NCI-H82 (cell line): ENCODE measurements around the gene UBE2D3.
"Not testable (repeated sequence)": the region's sequence is repeated elsewhere in the genome, so short reads cannot be mapped to it uniquely, and the experiment has no call there.

ENCODE experiments used
- DNase-seq: peaks from one replicate; lab custom pipeline; 2025; lab: John Stamatoyannopoulos, UW

Gene UBE2D3

DNA sequence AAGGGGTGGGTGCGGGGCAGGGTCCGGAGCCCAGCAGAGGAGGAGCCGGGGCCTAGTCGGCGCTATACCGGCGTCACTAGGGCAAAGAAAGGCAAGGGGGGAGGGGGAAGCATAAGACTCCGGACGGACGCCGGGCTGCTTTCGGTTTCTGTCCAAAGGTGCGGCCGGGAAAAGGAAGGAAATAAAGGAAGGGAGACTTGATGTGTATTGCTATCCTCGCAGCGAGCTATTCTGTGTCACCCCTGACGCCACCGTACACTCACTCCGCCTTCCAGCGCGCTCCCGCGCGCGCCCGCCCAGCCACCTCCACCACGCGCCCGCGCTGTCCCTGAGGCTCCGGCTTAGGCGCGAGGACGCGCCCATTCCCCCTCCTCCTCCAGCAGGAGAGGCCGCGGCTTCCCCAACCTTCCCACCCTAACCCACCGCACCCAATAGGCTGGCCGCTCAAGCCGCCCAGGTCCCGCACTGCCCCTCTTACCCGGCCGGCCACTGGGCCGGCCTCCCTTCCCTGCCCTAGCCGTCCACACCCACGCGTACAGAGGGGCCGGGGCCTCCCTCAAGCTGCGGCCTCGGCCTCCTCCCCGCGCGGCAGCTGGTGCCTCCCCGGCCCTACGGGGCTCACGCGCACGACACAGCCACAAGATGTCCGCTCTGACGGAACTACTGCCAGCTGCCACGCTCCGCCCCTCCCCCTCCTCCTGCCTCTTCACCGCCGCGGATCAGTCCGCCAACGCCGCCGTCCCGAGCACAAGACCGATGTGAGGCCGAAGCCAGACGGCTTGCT, at the start of gene UBE2D3:
TSS of gene UBE2D3 (minus strand) at position 662 of the 784 bp plus-strand sequence. CDS start 1,043 bp downstream, outside the sequence.
- DNase-seq, result peak; percentile 92

DNA sequence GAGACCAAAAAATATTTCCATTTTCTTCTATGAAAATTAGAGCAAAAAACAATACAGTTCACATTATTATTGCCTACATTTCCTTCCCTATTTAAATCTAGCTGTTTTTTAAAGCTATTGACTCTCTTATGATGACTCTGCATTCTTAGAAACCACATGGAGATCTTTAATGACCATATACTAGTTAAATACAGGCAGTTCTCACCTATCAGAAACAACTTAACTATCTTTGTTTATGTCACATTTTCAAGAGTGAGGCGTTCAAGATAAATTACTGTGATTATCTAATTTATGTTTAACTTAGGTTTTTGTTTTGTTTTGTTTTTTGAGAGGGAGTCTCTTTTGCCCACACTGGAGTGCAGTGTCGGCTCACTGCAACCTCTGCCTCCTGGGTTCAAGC, 44.4 kb upstream of the UBE2D3 start:
- no peak for DNase-seq

DNA sequence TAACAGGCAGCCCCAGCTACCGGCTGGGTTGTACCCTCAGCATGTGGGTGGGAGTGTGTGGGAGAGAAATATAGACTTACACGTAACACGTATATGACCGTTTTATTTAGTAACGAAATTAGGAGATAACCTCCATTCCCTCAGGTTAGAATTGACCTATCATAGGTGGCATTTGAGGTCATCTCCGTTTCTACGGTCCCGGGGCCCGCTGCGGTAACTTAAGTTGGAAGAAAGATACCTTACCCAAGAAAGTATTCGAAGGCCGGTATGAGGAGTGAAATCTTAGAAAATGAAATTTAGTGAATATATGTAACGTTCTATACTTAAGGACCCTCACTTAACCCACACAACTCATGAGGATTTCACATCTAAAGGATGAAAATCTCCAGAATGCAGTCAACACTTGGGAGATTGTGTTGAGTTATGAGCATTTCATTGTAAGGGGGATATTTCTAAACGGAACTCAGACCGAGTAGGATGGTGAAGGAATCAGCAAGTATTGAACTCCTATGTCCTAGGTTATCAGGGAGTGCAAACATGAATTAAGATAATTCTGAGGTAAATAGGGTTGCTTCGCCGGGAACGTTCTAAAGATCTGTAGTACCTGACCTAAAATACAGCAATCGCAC, 42.3 kb upstream of the UBE2D3 start:
- peak; percentile 24 for DNase-seq

DNA sequence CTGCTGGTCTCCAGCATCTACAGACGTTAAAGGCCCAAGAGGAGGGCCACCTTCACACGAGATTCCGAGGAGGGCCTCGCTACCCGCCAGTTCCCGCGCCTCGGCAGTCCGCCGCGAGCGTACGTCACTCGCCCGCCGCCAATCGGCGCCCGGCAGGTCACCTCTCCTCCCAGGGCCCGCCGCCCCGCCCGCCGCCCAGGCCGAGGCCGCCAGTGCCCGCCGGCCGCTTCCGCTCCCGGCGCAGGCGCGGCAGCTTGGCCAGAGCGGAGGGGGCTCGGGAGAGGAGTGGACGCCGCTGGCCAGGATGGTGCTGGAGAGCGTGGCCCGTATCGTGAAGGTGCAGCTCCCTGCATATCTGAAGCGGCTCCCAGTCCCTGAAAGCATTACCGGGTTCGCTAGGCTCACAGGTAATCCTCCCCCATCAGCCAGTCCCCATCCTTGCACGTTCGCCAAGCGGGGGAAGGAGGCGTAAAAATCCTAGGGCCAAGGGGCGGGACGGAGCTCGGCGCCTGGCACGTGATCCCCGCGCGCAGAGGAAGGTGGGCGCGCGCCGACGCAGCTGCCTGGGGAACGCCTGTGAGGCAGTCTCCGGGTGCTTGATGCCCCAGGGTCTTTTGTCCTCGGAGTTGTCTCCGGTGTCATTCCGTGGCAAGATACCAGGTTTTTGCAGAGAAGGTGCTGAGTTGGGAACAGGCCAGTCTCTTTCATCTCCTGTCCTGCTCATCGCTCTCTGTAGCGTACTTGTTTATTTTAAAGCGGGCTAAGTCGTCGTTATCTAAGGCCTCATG, 41.6 kb upstream of the UBE2D3 start, which contains the start of gene CISD2:
TSS of gene CISD2 (plus strand) at position 212 of the 788 bp plus-strand sequence. CDS start at position 305, 93 bp downstream.
- DNase-seq, result peak; percentile 93

DNA sequence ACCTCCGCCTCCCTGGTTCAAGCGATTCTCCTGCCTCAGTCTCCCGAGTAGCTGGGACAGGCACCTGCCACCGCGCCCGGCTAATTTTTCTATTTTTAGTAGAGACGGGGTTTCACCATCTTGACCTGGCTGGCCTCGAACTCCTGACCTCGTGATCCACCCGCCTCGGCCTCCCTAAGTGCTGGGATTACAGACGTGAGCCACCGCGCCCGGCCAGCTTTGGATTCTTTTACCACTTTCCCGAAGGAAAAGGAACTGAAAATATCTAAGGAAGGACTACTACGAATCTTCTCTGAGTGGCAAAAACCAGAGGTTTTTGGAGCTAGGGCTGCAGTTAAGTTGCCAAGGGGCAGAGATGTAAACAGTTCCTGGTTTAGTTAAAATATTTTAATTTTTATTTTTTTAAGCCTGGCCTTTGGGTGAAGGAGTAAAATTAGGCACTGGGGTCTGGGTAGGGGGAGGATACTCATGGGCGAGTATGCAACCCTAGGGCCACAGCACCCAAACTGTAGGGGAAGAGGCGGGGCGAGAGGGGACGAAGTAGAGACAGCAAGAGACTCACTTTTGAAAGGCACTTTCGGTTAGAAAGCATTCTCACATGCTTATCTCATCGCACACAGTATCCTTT, 40.9 kb upstream of the UBE2D3 start:
- DNase-seq, result no peak

DNA sequence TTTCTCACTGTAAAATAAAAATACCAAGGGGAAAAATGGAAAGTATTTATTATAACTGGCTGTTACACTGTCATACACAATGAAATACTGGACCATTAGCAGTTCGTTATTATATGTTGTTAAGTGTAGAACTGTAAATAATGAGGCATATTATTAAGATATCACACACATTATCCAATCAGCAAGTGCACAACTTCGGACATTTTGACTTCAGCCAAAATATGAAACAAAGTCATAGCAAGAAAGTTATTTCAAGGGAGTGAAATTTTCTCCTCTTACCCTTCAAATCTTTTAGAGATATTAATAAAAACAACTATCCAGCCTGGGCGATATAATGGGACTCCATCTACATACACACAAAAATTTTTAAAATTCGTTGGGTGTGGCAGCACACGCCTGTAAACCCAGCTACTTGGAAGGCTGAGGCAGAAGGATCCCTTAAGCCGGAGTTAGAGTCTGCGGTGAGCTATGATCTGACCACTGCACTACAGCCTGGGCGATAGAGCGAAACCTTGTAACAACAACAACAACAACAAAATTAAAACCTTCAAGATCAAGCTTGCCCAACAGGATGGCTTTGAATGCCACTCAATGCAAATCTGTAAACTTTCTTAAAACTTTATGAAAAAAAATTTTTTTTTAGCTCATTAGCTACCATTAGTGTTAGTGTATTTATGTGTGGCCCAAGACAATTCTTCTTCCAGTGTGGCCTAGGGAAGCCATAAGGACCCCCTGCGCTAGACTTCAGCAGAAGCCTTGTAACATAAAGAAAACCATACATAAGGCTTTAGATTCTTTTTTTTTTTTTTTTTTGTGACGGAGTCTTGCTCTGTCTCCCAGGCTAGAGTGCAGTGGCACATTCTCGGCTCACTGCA, 40.2 kb upstream of the UBE2D3 start:
- DNase-seq, result peak; percentile 22

DNA sequence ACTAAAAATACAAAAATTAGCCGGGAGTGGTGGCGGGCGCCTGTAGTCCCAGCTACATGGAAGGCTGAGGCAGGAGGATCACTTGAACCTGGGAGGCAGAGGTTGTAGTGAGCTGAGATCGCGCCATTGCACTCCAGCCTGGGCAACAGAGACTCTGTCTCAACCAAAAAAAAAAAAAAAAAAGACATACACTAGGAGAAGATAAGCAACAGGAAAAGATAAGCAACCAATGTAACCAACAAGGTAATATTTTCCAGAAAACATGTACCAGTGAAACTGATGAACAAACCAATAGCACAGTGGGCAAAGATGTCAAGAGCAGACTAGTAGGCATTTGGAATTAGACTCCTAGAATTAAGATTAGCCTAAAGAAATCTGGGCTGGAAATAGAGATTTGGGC, 38.0 kb upstream of the UBE2D3 start:
- not testable (repeated sequence) for DNase-seq

DNA sequence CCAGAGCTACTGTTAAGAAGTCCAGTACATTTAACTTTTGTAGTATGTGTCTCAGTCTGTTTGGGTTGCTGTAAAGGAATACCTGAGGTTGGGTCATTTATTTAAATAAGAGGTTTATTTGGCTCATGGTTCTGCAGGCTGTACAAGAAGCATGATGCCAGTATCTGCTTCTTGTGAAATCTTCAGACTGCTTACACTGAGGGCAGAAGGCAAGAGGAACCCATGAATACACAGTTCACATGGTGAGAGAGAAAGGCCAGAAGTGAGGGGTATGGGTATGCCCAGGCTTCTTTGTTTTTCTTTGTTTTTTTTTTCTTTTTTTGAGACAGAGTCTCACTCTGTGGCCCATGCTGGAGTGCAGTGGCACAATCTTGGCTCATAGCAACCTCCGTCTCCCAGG, 35.4 kb upstream of the UBE2D3 start:
- DNase-seq, result no peak

DNA sequence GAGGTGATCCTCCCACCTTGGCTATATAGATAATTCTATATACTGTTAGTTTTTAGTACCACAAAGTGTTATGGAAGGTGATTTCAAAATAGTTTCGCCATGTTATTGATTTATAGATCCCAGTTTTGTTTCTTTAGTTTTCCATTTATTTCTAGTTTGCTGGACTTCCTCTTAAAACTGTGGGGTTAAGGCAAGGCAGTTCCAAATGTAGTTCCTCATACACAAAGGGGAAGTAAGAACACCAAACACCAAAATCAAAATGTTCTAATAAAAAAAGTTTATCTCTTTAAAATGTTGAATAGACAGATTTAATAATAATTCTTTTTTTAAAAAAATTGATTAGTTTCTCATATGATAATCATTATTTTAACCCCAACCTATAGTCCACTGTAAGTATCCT, 34.7 kb upstream of the UBE2D3 start:
- DNase-seq, result no peak

DNA sequence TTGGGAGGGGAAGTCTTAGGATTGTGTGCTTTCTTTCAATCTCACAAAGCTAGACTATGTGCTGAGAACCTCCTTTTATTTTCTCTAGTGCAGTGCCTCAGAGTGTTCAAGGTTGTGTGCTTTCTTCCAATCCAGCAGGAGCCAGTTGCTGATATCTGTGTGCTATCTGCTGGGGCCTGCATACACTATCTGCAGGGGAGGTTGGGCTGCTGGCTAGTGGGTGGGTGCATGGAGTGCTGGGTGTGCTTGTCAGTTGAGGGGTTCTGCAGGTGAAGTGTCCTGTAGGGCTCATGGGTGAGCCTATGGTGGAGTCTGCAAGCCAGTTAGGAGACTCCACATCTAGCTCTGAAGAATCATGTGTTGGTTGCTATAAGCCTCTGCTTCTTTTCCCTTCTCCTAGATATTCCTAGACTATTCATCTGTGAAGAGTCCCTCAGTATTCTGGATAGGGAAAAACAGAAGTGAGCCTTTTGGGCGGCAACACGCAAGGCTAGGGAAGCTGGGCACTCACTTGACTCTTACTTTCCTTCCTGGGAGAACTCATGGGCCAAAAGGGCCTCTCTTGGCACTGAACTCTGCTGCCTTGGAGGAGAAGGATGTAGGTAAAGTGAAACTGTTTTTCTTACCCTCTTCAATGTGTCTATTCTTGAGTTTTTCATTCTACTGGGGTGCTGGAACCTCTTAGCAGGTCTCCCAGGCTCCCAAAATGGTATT, 33.4 kb upstream of the UBE2D3 start:
- DNase-seq, result no peak

DNA sequence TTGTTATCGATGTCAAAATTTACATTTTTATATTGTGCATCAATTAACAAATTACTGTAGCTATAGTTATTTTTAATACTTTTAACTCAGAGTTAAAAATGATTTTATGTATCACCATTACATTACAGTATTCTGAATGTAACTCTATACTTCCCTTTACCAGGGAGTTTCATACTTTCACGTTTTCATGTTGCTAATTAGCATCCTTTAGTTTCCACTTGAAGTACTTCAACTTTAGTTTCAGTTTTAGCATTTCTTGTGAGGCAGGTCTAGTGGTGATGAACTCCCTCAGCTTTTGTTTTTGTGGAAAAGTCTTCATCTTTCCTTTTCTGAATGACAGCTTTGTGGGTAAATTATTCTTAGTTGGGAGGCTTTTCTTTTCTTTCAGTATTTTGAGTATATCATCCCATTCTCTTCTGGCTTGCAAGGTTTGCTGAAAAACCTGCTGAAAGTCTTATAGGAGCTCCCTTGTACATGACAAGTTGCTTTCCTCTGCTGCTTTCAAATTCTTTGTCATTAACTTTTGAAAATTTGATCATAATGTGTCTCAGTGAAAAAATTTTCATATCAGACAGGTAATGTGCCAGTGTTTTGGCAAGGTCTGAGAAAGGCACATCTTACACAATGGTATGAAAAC, 31.6 kb upstream of the UBE2D3 start:
- DNase-seq, result no peak

DNA sequence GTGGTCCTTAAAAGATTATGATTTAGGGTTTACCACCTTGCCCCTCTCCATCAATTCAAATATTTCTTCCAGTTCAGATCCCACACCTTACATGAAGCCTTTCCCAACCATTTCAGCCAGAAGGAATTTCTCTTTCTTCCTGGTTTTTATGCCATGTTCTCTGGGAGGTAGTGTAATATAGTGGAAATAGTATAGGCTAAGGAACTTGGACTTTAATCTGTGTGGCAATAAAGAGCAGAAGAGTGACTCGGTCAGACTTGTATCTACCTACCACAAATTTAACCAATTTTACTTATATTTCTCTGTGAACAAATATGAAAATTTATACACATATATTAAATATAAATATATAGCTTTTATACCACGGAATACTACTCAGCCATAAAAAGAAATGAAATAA, 23.0 kb upstream of the UBE2D3 start:
- no peak for DNase-seq

DNA sequence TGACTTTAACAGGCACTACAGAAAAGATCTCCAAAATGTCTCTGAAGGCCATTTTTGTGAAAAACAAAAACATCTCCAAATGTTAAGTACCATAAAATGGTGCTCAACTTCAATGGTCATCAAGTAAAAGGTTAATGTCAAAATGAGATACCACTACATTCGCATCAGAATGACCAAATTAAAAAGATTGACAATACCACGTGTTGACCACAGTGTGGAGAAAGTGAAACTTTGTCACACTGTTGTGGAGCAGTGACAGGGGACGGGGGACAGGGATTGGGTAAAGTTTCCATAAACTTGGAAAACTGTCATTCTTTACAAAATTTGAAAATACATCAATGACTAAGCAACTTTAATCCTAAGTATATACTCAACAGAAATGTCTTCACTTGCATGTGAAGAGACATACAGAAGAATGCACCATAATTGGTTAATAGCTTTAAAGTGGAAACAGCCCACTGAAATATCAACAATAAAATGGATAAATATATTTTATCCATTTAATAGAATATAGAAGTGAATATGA, 22.3 kb upstream of the UBE2D3 start:
- DNase-seq, result no peak

DNA sequence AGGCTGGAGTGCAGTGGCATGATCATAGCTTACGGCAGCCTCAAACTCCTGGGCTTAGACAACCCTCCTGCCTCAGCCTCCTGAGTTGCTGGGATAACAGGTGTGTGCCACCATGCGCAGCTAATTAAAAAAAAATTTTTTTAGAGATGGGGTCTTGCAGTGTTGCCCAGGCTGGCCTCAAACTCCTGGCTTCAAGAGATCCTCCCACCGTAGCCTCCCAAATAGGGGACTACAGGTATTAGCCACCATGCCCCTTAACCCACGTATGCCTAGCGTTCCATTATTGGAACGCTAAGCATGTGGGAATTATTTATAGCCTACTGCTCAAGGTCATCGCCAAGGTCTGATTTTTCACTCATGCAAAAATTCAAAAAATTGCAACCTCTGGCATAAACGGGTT, 20.3 kb upstream of the UBE2D3 start:
- DNase-seq, result no peak

DNA sequence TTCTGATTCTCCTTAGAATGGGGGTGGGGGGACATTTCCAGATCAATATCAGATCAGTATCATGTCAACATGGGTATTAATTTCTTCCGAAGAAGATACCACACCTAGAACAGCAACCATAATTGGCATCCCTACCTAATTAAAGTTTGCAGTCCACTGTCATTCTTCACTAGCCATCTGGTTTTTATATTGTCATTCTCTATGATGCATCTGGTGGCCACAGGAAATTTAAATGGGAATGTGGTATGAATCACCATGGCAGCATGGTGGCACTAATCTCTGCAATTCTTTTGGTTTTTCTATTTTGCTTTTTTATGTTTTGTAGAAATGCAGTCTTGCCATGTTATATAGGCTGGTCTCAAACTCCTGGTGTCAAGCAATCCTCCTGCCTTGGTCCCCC, 16.6 kb upstream of the UBE2D3 start:
- DNase-seq, result no peak

DNA sequence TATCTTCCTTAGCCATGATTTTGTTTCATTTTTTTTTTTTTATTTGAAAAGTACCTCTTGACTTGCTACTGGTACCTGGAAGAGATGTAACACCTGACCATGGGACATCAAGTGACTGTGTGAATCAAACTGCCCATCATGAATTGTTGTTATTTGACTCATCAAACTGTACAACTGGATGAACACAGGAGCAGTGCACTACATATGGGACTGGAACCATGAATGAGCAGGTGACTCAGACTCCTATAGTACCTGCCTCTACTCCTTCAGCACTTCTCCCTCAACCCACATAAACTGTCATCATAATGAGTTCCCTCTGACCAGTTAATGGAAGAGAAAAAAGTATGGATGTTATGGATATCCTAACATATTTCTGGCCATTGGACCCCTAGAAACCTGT, 15.9 kb upstream of the UBE2D3 start:
- no peak for DNase-seq

DNA sequence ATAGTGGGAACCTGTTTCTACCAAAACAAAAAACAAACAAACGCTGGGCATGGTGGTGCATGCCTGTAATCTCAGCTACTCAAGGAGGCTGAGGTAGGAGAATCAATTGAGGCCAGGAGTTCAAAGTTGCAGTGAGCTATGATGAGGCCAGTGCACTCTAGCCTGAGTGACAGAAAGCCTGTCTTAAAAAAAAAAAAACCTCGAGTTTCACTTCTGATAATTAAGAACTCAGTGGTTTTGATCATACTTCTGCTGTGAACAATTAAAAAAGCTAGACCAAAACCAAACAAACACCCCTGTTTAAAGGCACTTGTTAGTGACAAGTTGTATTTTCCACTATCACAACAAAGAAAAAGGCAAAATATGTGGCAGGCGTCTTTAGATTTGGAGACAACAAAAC, 15.0 kb upstream of the UBE2D3 start:
- no peak for DNase-seq

DNA sequence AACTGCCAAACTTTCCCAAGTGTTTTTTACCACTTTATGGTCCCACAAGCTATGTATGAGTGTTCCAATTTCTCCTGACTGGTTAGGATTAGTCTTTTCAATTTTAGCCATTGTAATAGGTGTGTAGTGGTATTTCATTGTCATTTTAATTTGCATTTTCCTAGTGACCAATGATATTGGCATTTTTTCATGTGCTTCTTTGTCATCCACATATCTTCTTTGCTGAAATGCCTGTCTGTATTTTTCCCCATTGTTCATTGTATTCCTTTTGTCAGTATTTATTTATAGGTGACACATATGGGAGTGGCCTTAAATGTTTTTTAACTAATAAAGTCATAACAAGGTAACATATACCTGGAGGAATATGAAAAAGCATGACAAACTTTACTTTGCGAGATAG, 9.2 kb upstream of the UBE2D3 start:
- no peak for DNase-seq

DNA sequence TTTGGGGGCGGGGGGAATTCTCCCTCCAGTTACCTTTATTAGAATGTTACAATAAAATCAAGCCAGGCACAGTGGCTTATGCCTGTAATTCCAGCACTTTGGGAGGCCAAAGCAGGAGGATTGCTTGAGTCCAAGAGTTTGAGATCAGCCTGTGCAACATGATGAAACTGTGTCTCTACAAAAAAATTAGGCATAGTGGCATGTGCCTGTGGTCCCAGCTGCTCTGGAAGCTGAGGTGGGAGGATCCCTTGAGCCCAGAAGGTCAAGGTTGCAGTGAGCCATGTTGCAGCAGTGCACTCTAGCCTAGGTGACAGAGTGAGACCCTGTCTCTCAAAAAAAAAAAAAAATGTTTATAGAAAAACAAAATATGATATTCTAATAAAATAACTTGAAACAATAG, 5.3 kb upstream of the UBE2D3 start:
- no peak for DNase-seq

DNA sequence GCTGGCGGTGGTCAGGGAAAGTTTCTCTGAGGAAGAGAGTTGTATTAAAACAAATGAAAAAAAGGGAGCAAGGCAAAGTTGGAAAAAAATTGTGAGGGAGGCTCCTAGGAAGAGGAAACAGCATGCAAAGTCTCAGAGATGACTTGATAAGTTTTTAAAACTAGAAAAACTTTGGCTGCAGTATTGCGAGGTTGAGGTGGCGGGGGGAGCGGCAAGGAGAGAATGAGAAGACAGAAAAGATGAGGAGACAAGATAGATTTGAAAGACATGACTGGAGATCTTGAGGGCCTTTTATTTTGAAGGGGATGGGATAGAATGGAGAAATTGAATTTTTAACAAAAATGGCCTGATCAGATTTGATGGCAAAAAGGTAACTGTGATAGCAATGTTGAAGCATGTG, 4.8 kb upstream of the UBE2D3 start:
- no peak for DNase-seq
